ENCODE measurements around the gene IRF2BP2.
"Not testable (repeated sequence)": the region's sequence is repeated elsewhere in the genome, so short reads cannot be mapped to it uniquely, and the experiment has no call there.

IRF2BP2 gene

DNA sequence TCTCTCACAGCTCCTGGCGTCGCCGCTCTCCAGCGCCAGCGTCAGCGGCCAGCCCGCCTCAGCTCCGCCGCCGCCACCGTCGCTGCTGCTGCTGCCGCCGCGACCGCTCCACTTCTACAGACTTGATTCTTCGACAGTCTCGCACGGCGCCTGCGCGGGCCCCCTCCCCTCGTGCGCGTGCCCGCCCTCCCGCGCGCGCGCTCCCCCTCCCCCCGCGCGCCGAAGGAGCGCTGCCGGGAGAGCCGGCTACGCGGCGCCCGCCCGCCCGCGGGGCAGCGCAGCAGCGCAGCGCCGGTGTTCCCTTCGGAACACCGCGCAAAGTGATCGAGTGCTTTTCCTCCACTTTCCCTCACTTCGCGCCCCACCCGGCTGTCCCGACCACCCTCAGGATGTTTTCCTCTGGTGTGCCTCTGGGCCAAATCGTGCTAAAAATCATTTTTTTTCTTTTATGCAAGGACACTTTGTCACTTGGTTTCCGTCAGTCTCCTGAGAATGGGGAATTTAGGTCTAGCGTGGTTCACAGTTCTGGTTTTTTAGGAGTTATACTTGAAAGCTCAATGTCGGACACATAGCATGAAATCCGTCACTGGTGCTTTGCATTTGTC is at the start of gene IRF2BP2:
Gene IRF2BP2, minus strand, starts transcription at position 118 of the 605 bp plus-strand sequence. CDS start 684 bp downstream, outside the sequence.
- peak in 1 of 2 donors; percentile 75 for DNase-seq (ENCODE audit: low read depth in 2 of 2)

DNA sequence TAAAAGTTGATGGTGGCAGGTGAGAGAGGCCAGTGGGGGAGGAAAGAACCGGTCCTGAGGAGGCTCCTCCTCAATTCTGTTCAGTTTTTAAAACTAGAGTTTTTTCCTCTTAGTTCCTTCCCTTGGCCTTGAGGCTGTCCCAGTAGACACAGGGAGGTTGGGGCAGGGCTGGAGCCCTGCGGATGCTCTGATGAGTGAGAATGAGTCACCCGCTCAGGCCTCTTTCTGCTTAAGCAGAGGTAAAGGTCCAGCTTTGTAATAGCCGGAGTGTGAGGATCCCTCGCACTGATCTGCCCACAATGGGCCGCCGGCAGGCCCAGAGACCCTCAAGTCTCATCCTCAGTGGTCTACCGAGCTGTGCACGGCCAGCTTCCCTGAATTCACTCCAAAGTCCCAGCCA is 49.6 kb upstream of the IRF2BP2 start:
- DNase-seq (ENCODE audit: low read depth in 2 of 2): no peak

DNA sequence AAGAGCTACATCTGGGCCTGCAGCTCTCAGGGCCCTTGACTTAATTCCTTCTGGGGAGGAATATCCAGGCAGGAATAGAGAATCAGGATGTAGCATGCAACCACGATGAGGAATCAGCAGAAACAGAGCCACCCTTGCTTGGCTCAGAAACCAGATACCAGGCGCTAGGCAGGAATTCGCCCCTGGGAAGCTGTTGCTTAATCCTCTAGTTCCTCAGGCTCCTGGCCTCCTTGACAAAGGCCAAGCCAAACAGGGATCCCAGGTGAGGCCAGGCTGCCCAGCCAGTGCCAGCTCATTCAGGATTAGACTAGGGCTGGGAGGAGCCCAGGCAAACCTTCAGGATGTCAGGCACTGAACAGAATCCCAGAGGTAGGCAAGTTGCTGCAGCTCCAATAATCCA is 48.2 kb upstream of the IRF2BP2 start:
- DNase-seq (ENCODE audit: low read depth in 2 of 2): no peak

DNA sequence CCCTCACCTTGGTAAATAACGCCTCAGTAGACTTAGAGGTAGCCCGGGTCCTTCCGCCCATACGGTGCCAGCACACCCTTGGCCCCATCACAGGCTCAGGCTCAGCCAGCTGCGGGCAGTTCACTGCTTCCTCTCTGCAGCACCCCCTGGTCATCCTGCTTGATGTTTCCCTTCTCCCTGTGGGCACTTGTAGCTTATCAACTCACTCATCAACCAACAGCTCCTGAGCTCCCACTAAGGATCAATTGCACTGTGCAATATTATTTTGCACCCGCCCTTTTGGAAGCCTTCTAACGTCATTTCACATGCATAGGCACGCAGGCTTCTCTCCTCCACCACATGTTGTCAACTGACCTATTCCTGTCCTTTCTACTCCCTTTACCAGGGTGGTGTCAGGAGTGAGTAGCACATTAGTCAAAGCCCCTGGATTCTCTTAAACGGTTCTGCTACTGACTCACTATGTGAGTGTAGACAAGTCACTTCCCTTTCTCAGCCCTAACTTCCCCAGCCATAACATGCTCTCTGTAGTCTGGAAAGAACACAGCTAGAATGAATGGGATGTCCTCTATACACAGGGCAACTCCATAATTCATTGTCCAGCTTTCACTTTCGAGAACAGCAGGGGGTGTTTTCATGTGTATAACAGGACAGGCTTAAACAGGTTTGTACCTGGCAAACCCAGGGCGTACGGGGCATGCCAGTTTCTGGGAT is 47.1 kb upstream of the IRF2BP2 start:
- no peak for DNase-seq (ENCODE audit: low read depth in 2 of 2)

DNA sequence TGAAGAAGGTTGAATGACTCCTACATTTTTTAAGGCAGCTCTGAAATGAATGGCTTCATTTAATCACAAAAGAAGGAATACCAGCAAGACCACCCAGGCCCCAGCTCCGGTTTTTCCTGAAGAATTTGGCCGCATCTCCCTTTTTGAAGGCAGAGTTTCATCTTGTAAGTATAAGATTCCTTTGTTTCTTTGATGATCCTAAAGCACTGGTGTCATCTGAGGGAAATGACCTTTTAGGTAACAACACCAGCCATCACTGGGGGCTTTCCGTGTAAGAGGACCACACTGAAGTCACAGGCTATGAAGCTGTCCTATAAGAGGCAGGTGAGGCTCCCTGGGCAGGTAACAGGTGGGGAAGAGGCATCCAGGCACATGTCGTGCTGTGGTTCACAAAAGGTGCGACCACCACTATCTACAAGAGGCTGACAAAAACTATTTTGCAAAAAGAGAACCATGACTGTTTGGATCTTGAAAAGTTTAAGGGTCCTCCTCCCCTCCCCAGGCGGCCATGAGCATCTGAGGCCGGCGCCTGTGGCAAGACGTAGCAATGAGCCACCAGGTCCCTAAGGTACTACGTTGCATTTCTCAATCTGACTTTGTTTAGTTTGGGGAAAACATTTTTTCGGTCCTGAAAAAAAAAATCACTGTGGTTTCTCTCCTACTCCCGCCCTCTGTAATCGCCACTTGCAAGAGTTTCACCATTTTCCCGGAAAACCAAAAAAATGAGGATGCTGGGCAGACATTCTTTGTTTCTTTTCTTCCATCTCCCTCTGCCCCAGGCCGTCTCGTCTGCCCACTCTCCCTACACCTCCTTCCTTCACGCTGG is 46.3 kb upstream of the IRF2BP2 start:
- DNase-seq (ENCODE audit: low read depth in 2 of 2): no peak

DNA sequence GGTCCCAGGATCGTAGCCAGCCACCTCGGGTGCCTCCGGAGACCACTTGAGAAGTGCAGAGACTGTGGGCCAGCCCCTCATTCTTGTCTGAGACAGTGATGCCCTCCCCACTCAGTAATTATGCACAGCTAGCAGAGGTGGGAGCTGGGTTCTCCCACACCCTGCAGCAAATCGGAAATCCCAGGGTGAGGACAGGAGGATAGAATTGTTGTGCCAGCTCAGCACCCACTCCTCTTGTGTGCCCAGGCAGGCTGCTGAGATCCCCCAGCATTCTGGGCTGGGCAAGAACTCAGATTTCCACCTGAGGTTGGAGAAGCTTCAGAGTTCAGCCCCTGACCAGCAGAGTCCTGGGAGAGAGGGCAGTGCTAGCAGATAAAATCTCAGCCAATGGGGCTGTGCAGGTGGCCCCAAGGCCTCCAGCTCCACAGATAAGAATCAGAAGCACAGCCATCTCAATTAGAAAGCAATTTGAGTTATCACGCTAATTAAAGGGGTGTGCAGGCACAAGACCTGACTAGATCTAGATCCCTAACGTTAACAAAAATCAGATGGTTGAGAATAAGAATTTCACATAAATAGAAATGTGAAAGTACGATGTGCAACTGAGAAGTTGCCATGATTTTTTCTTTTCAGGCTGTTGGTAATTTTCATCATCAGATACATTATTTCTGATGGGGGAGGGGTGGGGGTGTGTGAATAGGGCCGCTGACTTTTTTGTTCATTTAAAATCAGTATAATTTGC is 45.5 kb upstream of the IRF2BP2 start:
- DNase-seq (ENCODE audit: low read depth in 2 of 2): no peak

DNA sequence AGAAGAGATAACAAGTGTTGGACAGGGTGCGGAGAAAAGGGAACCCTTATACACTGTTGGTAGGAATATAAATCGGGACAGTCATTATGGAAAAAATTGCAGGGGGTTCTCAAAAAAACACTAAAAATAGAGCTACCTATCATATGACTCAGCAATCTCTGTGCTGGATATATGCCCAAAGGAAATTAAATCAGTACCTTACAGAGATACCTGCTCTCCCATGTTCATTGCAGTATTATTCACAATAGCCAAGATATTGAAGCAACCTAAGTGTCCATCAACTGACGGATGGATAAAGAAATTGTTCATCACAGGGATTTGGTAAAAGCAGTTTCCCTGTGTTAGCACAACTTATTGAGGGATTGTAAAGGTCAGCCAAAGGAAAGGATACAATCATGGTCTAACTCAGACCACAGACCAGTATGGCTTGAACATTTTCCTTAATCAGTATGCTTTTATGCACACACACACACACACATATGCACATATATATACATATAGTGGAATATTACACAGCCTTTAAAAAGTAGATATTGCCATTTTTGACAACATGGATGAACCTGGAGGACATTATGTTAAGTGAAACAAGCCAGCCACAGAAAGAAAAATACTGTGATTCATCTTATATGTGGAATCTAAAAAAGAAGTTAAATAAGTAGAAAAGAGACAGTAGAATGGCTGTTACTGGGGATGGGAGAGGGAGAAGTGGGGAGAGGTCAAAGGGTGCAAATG is 44.2 kb upstream of the IRF2BP2 start:
- no peak for DNase-seq (ENCODE audit: low read depth in 2 of 2)

DNA sequence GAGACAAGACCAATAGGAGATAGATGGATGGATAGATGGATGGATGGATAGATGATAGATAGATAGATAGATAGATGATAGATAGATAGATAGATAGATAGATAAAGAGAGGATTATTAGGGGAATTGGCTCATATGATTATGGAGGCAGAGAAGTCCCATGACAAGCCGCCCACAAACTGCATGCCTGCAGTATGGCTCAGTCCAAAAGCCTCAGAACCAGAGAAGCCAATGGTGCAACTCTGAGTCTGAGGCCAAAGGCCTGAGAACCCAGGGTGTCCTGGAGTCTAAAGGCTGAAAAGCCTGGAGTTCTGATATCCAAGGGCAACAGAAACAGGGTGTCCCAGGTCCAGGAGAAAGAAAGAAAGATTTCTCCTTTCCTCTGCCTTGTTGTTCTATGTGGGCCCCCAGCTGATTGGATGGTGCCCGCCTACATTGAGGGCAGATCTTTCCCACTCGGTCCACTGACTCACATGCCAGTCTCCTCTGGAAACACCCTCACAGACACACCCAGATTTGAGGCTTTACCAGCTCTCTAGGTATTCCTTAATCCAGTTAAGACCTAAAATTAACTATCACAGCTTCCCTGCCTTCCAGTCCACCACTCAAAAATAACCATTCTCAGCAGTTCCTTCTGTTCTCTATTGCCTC is 39.6 kb upstream of the IRF2BP2 start:
- no peak for DNase-seq (ENCODE audit: low read depth in 2 of 2)

DNA sequence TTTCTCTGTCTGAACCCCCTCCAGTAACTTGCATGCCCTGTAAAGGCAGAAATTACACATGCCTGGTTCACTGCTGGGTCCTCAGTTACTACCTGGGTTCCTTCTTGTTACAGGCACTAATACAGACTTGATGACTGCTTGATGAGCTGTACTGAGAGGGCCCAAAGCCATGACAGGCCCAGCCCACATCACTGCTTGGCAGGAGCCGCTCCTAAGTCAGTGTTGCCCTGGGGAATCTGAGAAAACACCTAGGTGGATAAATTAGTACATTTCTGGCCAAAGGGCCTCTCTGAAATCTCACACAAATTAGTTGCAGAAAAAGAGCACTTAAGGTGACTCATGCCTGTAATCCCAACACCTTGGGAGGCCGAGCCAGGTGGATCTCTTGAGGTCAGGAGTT is 37.8 kb upstream of the IRF2BP2 start:
- DNase-seq (ENCODE audit: low read depth in 2 of 2): no peak

DNA sequence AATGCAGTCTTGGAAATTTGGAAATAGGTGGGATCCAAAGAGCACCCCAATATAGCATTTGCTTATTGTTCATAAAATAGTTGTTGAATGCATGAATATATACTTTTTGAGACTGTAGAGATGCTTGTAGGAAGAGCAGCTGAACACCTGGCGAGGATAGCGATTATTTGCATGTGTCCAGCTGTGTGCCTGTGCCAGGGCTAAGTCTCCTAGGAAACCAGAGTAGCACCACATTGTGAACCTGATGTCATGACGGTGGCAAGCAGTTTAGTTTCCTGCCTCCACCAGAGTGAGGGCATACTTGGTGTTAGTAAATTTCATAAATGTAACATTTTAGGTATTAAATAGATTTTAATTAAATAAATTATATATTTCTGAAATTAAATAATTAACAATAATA is 37.3 kb upstream of the IRF2BP2 start:
- DNase-seq (ENCODE audit: low read depth in 2 of 2): no peak

DNA sequence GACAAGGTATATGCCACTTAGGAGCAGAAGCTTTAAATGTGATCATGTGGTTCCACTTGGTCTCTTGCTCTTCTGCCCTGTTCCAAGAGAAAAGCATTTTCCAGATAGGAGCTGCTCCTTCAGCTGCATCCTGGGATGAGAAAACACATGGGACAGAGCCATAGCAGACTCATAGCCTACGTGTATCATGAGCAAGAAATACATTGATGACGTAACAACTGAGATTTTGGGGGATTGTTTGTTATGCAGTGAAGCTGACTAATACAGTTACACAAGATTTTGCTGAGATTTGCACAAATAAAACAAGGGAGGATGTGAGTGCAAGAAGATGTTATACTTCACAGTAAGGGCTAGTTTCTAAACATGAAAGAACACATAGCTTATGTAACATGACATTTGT is 36.0 kb upstream of the IRF2BP2 start:
- DNase-seq (ENCODE audit: low read depth in 2 of 2): no peak

DNA sequence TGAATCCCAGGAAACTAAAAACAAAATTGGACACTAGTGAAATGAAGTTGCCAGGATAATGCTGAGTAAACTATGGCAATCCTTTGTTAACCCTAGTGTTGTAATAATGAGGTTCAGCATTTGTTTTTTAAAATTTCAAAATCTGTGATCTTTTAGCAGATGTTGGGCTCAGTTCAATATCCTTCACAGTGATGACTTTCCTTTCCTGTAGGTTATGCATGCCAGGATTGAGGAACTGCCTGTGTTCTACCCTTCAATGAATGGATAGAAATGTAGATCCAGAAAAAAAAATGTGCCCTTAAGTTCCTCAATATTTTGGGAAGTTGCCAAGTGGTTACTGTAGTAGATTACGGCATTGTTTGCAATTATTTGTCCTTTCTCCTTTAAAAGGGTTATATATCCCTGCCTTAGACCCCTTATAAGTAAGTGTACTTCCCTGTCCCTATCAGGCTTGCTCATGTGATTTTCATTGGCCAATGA is 35.5 kb upstream of the IRF2BP2 start:
- no peak for DNase-seq (ENCODE audit: low read depth in 2 of 2)

DNA sequence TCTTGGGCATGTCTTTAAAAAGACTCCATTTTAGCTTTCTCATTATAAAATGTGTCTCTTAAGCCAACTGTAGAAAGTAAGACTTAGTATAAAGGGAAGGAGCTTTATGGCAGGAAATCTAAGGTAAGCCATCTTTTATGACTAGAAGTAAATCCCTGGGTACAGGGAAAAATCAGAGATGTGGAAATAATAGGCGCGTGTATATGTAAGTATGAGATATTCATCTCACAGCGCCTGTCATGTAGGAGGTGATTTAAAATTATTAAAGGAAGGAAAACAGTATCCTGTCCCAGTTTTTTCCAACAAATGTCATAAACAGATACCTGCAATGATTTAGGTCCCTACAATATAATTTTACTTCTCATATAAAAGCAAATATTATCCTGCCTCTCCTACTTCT is 35.0 kb upstream of the IRF2BP2 start:
- no peak for DNase-seq (ENCODE audit: low read depth in 2 of 2)

DNA sequence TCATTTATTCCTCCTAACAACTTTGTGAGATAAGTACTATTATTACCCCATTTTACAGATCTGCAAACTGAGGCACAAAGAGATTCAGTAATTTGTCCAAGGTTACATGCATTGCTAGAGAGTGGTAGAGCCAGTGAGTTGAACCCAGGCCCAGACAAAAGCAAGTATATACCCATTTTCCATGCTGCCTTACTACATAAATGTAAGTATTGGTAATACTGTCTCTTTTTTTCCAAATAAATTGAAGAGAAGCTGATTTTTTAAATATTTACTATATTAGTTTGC is 33.8 kb upstream of the IRF2BP2 start:
- no peak for DNase-seq (ENCODE audit: low read depth in 2 of 2)

DNA sequence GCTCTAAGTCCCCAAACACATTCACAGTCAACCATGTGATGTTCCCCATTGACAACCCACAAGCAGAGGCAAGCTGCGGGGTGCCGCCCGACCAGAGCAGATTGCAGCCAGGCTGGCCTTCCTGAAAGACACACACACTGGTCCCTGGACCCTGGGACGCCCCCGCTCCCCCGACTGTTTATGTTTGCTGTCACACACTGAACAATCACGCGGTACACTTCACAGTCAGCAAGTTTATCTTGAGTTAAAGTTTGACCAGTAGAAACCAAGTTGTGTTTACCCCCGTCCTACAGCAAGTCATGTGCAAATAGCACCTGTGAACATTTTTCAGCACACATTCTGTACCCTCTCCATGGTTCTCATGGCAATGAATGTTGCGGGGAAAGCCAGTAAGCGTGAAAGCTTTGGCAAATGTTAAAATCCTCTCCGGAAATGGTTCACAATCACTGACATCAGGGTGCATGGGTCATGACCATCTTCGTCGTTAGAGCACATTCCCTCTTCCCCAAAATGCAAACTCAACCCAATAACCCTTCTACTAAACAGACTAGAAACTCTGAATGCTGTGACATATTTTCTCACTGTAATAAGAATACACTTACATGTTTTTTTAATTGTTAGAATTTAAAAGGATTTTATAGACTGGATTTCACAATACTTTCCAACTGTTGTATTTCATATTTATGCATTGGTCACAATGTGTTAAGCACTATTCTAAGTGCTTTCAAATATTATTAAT is 33.3 kb upstream of the IRF2BP2 start:
- no peak for DNase-seq (ENCODE audit: low read depth in 2 of 2)

DNA sequence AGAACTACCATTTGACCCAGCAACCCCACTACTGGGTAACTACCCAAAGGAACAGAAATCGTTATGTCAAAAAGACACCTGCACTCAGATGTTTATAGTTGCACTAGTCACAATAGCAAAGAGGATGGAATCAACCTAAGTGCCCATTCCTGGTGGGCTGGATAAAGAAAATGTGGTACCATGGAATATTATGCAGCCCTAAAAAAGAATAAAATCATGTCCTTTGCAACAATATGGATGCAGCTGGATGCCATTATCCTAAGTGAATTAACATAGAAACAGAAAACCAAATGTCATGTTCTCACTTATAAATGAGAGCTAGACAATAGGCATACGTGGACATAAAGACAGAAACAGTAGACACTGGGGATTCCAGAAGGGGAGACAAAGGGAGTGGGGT is 32.5 kb upstream of the IRF2BP2 start:
- no peak for DNase-seq (ENCODE audit: low read depth in 2 of 2)

DNA sequence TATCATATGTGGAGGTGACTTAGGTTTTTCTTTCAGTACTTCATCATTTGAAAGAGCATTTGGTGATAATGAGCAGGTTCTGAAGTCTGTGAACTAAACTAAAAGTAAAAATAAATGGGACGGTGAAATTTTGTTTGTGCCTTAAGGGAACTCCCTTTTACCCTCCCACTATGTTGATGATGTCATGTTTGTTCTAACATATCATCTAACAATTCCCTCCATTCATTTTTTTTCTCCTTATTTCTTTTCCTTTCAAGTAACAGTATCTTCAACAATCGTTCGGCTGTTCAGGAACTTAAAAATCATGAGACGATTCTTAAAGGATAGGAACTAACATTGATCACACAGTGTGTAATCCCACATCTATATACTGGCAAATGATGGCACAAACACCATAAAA is 30.0 kb upstream of the IRF2BP2 start:
- no peak for DNase-seq (ENCODE audit: low read depth in 2 of 2)

DNA sequence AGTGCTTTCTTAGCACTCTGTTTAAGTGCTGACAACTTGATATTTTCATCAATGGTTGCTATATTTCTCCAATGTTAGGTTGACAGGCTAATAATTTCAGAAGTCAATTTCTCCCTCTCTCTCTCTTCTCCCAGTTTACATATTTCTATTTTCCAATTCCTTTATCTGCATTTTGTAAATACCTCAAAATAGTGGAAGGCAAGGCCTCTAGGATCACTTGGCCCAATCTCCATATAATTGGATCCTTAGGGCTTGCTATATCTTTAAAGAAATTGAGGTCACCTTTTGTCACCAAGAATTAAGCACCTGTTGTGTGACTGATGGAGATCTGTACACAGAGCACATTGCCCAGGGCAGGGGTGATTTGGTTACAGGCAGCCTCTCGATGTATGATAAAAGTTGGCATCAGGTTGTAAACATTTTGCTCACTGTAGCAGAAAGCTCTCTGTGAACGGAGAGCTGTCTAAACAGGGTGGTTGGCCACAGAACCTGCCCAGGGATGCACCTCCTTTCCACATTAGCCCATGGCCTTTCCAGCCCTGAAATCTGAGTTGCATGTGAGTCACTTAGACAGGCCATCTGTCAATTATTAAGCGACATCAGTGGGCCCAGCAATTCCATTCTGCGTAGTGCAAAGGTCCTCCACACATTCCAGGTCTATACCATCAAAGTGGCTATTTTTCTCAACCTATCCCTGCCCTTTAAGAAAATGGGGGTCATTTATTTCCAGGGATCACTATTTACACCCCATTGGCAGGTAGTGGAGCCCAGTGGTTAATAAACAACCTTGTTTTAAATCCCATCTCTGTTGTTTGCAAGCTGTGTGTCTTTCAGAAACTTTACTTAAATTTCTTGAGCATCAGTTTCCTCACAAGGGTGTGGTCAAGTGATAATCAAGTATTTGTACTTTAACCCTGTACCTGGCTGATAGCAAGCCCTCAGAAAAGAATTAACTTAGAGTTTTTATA is 29.1 kb upstream of the IRF2BP2 start:
- no peak for DNase-seq (ENCODE audit: low read depth in 2 of 2)

DNA sequence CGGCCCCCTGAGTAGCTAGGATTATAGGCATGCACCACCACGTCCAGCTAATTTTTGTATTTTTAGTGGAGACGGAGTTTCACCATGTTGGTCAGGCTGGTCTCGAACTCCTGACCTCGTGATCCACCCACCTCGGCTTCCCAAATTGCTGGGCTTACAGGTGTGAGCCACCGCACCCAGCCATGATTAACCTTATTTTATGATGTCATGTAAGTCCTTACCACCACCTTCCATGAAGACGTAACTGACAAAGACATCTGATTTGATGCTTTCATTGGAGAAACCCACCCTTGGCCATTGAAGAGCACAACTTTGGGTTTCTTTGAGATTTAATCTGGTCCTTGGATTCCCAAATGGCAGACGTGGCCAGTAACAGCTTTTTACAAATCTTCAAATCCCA is 24.9 kb upstream of the IRF2BP2 start:
- DNase-seq (ENCODE audit: low read depth in 2 of 2): not testable (repeated sequence)
